GM19372 (cell line): ENCODE results near the gene PHLDA2.

ENCODE experiments used
- ATAC-seq: cut with Tn5 transposase; IDR thresholded peaks from one replicate; pipeline ENCODE4 v1.9.1; 2021; ENCODE audit warnings: mild to moderate bottlenecking, low read depth, moderate library complexity; ENCODE audit not compliant: unreplicated experiment

PHLDA2 gene

GRCh38 chr11:2885017-2885677 is 44.1 kb downstream of the PHLDA2 start:
- no peak for ATAC-seq

GRCh38 chr11:2883979-2884815 is 45.0 kb downstream of the PHLDA2 start:
- no peak for ATAC-seq

GRCh38 chr11:2883640-2883978 is 45.6 kb downstream of the PHLDA2 start:
- no peak for ATAC-seq

- no peak for ATAC-seq
These were observed 46.7 kb downstream of the PHLDA2 start for GRCh38 chr11:2882396-2883110.

GRCh38 chr11:2881981-2882375 is 47.2 kb downstream of the PHLDA2 start:
- ATAC-seq = no peak

- ATAC-seq = no peak
These were observed 47.9 kb downstream of the PHLDA2 start for GRCh38 chr11:2881076-2881980.

- no peak for ATAC-seq
These were observed 48.6 kb downstream of the PHLDA2 start for GRCh38 chr11:2880646-2881045.

- no peak for ATAC-seq
These were observed 50.4 kb downstream of the PHLDA2 start for GRCh38 chr11:2878782-2879181.
